Right lung (tissue), 5 donors: ENCODE results near the gene CUX1. TPM values are rescaled to one million over a fixed set of nuclear protein-coding genes. Genes with fewer than 3 reads are reported as not detected.
"Not testable (repeated sequence)": the region's sequence is repeated elsewhere in the genome, so short reads cannot be mapped to it uniquely, and the experiment has no call there.

Experiments
- DNase-seq, 2 donors: peaks; one replicate each; pipeline ENCODE4 v3.0.0-alpha.2; 2013
- polyA plus RNA-seq, 5 donors: library from polyadenylated mRNA; unstranded; fragments of 120-200 nt; gene quantifications; one replicate each; pipeline versions ENCODE4 v1.2.1 to v1.2.3, GENCODE V29; 2013; ENCODE audit warnings: inconsistent platforms in 1 of 5, low replicate concordance in 1 of 5; ENCODE audit not compliant: insufficient read length in 5 of 5, insufficient read depth in 1 of 5

Gene CUX1
- polyA plus RNA-seq, 5 donors, result 80.2 to 101 (median 89.3) TPM

GRCh38 chr7:102005933-102006480 lies 188.6 kb downstream of the CUX1 start:
- no peak for DNase-seq

- no peak for DNase-seq
Measured at GRCh38 chr7:102006695-102007094, 189.3 kb downstream of the CUX1 start.

- no peak for DNase-seq
Measured at GRCh38 chr7:102008535-102009262, 191.3 kb downstream of the CUX1 start.

- no peak for DNase-seq
Measured at GRCh38 chr7:102009628-102010027, 192.2 kb downstream of the CUX1 start.

- not testable (repeated sequence) for DNase-seq
Measured at GRCh38 chr7:102012112-102012830, 194.8 kb downstream of the CUX1 start.

- DNase-seq, result no peak
Measured at GRCh38 chr7:102012941-102013461, 195.6 kb downstream of the CUX1 start.

- no peak for DNase-seq
Measured at GRCh38 chr7:102018876-102019275, 201.4 kb downstream of the CUX1 start.

GRCh38 chr7:102019461-102019860 lies 202.0 kb downstream of the CUX1 start:
- no peak for DNase-seq

- DNase-seq, result no peak
Measured at GRCh38 chr7:102021841-102022618, 204.6 kb downstream of the CUX1 start.

- DNase-seq, result no peak
Measured at GRCh38 chr7:102024005-102024768, 206.8 kb downstream of the CUX1 start.

- no peak for DNase-seq
Measured at GRCh38 chr7:102024769-102025391, 207.5 kb downstream of the CUX1 start.

- not testable (repeated sequence) for DNase-seq
Measured at GRCh38 chr7:102025777-102026176, 208.4 kb downstream of the CUX1 start.

GRCh38 chr7:102028206-102028826 lies 210.9 kb downstream of the CUX1 start:
- no peak for DNase-seq

GRCh38 chr7:102029616-102030015 lies 212.2 kb downstream of the CUX1 start:
- DNase-seq, result no peak

GRCh38 chr7:102030696-102031095 lies 213.3 kb downstream of the CUX1 start:
- DNase-seq, result no peak

GRCh38 chr7:102036958-102037357 lies 219.5 kb downstream of the CUX1 start:
- no peak for DNase-seq

GRCh38 chr7:102039706-102040105 lies 222.3 kb downstream of the CUX1 start:
- DNase-seq, result no peak

GRCh38 chr7:102040569-102040968 lies 223.1 kb downstream of the CUX1 start:
- DNase-seq, result no peak

- no peak for DNase-seq
Measured at GRCh38 chr7:102042016-102042656, 224.7 kb downstream of the CUX1 start.

GRCh38 chr7:102042796-102043195 lies 225.4 kb downstream of the CUX1 start:
- not testable (repeated sequence) for DNase-seq
